ENCODE results near the gene OR10A6. TPM values are rescaled to one million over a fixed set of nuclear protein-coding genes. Genes with fewer than 3 reads are reported as not detected.

OR10A6 gene
- total RNA-seq, 1 experiment from 2014 or later, result not detected

DNA sequence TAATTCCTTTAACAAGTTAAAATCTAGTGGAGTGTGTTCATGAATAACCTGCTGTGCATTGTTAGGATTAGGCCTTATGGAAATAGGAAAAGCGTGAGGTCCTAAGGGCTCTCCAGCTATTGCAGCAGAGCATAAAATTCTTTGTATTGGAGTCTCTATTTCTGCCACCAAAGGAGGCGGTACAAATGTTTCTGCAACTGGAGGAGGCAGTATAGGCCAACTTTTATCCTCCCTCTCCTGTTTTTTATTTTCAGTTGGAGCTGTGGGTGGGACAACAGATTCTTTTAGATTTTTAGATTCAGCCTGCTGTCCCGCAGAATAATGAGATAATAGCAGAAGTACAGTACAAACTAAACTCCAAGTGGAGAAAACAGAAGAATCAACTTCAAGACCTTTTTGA is 26.2 kb downstream of the OR10A6 start:
- Histone ChIP-seq H3K4me3 (ENCODE audit: low read depth, low read length, poor library complexity, severe bottlenecking) (no peak overlapping the region), H3K36me3 (ENCODE audit: insufficient read depth, low read length, poor library complexity, severe bottlenecking) (no peaks in the 10 kb centered on the region), H3K9me3 (ENCODE audit: low read depth, low read length, poor library complexity, severe bottlenecking) (no peaks in the 10 kb centered on the region), H3K27ac (ENCODE audit: low read depth, low read length, poor library complexity, severe bottlenecking) (no peak overlapping the region), H3K27me3 (replicated peaks; ENCODE audit: insufficient read depth, low read depth, low read length, poor library complexity) (peaks cover 13% of the 10 kb centered on the region), H3K4me1 (ENCODE audit: insufficient read depth, low read length, poor library complexity, severe bottlenecking) (no peaks in the 10 kb centered on the region)
- CTCF ChIA-PET, result no interaction called here
- no peak for TF ChIP-seq EZH2 (IDR thresholded peaks at IDR 0.05; ENCODE audit: borderline replicate concordance, low read depth, low read length, poor library complexity, severe bottlenecking)
- TF ChIP-seq, protein P1, sequence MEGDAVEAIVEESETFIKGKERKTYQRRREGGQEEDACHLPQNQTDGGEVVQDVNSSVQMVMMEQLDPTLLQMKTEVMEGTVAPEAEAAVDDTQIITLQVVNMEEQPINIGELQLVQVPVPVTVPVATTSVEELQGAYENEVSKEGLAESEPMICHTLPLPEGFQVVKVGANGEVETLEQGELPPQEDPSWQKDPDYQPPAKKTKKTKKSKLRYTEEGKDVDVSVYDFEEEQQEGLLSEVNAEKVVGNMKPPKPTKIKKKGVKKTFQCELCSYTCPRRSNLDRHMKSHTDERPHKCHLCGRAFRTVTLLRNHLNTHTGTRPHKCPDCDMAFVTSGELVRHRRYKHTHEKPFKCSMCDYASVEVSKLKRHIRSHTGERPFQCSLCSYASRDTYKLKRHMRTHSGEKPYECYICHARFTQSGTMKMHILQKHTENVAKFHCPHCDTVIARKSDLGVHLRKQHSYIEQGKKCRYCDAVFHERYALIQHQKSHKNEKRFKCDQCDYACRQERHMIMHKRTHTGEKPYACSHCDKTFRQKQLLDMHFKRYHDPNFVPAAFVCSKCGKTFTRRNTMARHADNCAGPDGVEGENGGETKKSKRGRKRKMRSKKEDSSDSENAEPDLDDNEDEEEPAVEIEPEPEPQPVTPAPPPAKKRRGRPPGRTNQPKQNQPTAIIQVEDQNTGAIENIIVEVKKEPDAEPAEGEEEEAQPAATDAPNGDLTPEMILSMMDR (conservative IDR thresholded peaks at IDR 0.05; ENCODE audit: low read depth, low read length), result 0 out of 2 replicates have a peak, but pooled peaks have one; percentile 9
- no peak for DNase-seq (ENCODE audit: low spot score)
- intact Hi-C loops (cut with micrococcal nuclease; ENCODE audit: unreplicated experiment), result no loop called here
- POLR2A ChIA-PET (ENCODE audit: low non-redundant PET), result no interaction called here
- no TSS peak for BruUV-seq (replicated peaks)

- ChIA-PET POLR2A (ENCODE audit: low non-redundant PET) (no interaction called here), CTCF (no interaction called here)
- Histone ChIP-seq H3K9me3 (ENCODE audit: low read depth, low read length, poor library complexity, severe bottlenecking) (no peaks in the 10 kb centered on the region), H3K27ac (ENCODE audit: low read depth, low read length, poor library complexity, severe bottlenecking) (no peak overlapping the region), H3K4me1 (ENCODE audit: insufficient read depth, low read length, poor library complexity, severe bottlenecking) (no peaks in the 10 kb centered on the region), H3K4me3 (ENCODE audit: low read depth, low read length, poor library complexity, severe bottlenecking) (no peak overlapping the region), H3K27me3 (replicated peaks; ENCODE audit: insufficient read depth, low read depth, low read length, poor library complexity) (peaks cover 13% of the 10 kb centered on the region), H3K36me3 (ENCODE audit: insufficient read depth, low read length, poor library complexity, severe bottlenecking) (no peaks in the 10 kb centered on the region)
- BruUV-seq (replicated peaks), result no TSS peak
- no peak for TF ChIP-seq EZH2 (IDR thresholded peaks at IDR 0.05; ENCODE audit: borderline replicate concordance, low read depth, low read length, poor library complexity, severe bottlenecking)
- TF ChIP-seq, protein P1 (conservative IDR thresholded peaks at IDR 0.05; ENCODE audit: low read depth, low read length), result no peak
- no peak for DNase-seq (ENCODE audit: low spot score)
- intact Hi-C loops (cut with micrococcal nuclease; ENCODE audit: unreplicated experiment), result no loop called here
These were observed 27.1 kb downstream of the OR10A6 start for GRCh38 chr11:7903940-7904339.

DNA sequence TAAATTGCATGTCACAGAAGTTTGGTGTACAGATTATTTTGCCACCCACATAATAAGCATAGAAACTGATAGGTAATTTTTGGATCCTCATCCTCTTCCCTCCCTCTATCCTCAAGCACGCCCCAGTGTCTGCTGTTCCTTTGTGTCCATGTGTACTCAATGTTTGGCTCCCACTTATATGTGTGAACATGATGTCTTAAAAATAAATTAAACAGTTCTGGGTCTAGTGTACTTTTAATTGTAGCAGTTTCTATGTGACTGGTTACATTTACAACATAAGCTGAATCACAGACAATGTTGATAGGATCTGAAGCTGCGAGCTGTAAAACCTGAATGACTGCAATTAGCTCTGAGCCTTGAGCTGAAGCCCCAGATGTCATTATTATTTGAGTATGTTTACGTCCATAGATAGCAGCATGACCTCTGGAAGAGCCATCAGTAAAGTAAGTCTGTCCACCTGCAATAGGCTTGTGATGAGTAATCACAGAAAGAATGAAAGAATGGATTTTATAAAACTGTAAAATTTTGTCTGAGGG is 29.7 kb downstream of the OR10A6 start:
- DNase-seq (ENCODE audit: low spot score), result no peak
- peaks cover 13% of the 10 kb centered on the region for H3K27me3 ChIP-seq (replicated peaks; ENCODE audit: insufficient read depth, low read depth, low read length, poor library complexity)
- ChIA-PET POLR2A (ENCODE audit: low non-redundant PET) (no interaction called here), CTCF (no interaction called here)
- H3K4me1 ChIP-seq (ENCODE audit: insufficient read depth, low read length, poor library complexity, severe bottlenecking), result no peaks in the 10 kb centered on the region
- H3K27ac ChIP-seq (ENCODE audit: low read depth, low read length, poor library complexity, severe bottlenecking), result no peak overlapping the region
- TF ChIP-seq EZH2 (IDR thresholded peaks at IDR 0.05; ENCODE audit: borderline replicate concordance, low read depth, low read length, poor library complexity, severe bottlenecking), result no peak
- TF ChIP-seq, protein P1 (conservative IDR thresholded peaks at IDR 0.05; ENCODE audit: low read depth, low read length), result no peak
- no peak overlapping the region for H3K4me3 ChIP-seq (ENCODE audit: low read depth, low read length, poor library complexity, severe bottlenecking)
- no TSS peak for BruUV-seq (replicated peaks)
- H3K36me3 ChIP-seq (ENCODE audit: insufficient read depth, low read length, poor library complexity, severe bottlenecking), result no peaks in the 10 kb centered on the region
- intact Hi-C loops (cut with micrococcal nuclease; ENCODE audit: unreplicated experiment), result no loop called here
- no peaks in the 10 kb centered on the region for H3K9me3 ChIP-seq (ENCODE audit: low read depth, low read length, poor library complexity, severe bottlenecking)

Measured in A673 (cell line).